HG02884 (cell line): Measurements from ENCODE around the gene GAB3.
"Not testable (repeated sequence)": the region's sequence is repeated elsewhere in the genome, so short reads cannot be mapped to it uniquely, and the experiment has no call there.

Experiments used
- ATAC-seq: cut with Tn5 transposase; IDR thresholded peaks from one replicate; pipeline ENCODE4 v1.9.1; 2021; ENCODE audit warnings: mild to moderate bottlenecking, moderate library complexity; ENCODE audit not compliant: unreplicated experiment

GAB3 gene

GRCh38 chrX:154658957-154659356 lies 91.9 kb downstream of the GAB3 start:
- ATAC-seq: no peak

DNA sequence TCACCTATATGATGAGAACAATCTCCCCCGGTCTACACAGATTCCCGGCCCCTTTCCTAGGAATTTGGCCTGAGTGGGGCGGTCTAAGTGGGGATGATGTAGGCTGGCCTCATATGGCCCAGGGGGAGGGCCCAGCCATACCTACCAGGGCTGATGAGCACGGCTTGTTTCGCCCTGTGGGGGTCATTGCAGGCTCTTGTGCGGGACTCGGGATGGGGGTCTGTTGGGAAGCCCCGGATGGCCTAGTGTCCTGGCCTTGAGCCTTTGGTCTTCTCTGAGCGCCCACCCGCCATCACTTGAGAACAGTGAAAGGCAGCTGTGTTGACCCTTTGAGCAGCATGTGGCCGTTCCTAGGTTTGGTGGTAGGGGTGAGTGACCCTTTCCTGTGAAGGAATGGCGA lies 92.7 kb downstream of the GAB3 start:
- ATAC-seq: no peak

GRCh38 chrX:154657226-154657805 lies 93.6 kb downstream of the GAB3 start:
- ATAC-seq: no peak

DNA sequence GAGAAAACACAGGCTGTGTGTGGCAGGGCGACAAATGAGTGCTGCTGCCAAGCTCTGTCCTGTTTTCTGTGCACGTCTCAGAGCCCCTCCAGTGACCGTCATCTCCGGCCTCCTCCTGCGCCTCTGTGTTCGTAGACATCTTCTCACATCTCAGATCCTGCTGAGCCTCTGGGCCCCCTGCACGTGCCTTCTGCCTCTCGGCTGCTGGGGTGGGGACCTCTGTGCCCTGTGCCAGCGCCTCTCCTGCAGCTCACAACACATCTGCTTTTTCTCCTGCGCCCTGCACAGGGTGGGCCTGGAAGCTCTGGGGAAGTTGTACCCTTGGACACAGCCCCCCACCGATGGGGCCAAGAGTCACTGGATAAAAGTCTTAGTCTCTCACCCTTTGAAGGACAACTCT lies 95.1 kb downstream of the GAB3 start:
- no peak for ATAC-seq

DNA sequence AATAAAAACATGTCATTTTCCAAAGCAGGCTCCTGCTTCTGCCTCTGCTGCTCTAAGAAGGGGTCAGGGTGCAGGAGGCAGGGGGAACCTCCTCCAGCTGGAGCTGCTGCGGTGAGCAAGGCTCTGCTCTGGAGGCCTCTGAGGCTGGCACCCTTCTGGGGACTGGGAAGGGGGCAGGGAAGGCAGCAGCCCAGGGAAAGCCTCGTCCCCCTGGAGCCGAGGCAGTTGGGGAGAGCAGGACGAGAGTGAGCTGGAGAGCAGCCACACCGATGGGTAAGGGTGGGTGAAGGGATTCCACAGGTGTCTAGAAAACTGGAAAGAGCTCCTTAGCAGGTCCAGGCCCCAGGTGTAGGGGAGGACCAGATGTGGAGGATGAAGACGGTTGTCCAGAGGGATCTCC lies 95.5 kb downstream of the GAB3 start:
- ATAC-seq: no peak

DNA sequence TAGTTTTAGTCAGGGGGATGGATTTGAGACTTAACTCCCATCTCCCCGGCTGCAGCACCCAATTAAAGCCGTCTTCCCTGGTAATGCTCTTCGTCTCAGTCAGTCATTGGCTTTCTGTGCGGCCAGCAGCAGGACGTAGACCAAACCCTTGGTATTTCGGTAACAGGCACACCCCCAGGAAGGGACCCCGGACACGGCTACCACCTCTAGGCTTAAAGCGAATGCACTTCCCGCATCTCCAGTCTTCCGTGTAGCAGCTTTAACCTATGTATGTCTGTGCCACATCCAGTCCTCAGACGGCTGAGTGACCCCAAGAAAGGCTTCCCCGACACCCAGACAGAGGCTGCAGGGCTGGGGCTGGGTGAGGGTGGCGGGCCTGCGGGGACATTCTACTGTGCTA lies 96.0 kb downstream of the GAB3 start:
- no peak for ATAC-seq

- no peak for ATAC-seq
Measured at GRCh38 chrX:154654372-154654771, 96.5 kb downstream of the GAB3 start.

DNA sequence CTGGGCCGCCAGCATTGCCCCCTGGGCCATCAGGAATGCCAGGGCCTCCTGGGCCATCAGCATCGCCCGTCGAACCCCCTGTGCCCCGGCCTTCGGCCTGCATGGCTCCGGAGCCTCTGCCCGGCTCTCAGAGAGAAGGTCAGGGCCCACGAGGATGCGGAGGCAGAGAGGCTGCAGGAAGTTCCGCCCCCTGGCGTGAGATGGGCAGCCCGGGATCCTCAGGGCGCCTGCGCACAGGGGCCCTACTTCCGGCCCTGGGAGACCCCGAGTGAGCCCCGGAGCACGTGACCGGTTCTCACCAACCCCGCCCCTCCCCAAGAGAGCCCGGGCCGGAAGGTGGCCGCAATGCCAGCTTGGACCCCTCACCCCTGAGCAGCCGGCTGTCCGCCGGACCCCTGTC lies 97.5 kb downstream of the GAB3 start, which contains the start of gene CTAG2:
Gene CTAG2 (minus strand): TSS at position 167 of the 400 bp plus-strand sequence. CDS start 64 bp downstream, at position 103.
- ATAC-seq: not testable (repeated sequence)

- no peak for ATAC-seq
Measured at GRCh38 chrX:154653048-154653401, 97.9 kb downstream of the GAB3 start.

DNA sequence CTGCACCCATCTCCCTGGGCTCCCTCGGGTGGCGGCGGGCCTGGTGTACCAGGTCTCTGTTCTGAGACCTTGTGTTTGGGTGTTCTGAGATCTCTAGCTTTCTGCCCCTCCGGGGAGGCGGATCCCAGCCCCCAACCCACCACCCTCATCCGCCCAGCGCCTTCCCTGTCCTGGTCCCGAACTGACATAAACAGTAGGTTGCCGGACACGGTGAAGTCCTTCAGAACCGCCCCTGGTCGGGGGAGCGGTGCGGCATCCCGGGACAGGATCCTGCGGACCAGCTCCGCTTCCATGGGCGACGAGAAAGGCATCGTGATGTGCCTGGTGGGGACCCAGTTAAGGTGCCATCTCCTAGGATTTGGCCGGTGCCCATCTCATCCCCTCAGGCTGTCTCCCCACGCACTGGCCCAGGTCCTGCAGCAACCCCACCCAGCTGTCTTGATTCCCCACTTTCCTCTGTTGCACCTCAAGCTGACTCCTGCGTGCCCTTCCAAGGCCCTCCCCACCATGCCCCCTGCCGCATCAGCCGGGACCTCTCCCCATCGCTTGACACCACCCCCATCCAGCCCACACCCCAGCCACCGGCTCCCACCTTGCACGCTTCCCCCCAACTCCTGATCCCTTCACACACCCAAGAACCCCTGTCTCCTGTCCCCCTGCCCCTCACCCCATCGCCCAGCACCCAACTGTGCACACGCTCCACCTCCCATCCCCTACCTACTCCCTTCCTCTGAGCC lies 98.4 kb downstream of the GAB3 start:
- ATAC-seq: no peak

DNA sequence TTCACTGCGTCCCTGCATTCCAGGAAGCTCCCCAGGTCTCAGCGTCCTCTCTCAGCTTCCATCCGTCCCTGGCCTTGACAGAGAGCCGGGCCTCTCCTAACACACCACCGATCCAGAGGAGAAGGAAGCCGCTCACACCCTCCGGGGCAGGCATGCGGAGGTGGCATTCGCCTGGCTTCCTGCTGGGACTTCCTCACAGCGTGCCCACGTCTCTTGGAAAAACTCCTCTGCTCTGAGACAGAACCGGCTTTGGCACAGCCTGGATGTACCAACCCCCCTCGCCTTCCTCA lies 100.7 kb downstream of the GAB3 start:
- no peak for ATAC-seq

DNA sequence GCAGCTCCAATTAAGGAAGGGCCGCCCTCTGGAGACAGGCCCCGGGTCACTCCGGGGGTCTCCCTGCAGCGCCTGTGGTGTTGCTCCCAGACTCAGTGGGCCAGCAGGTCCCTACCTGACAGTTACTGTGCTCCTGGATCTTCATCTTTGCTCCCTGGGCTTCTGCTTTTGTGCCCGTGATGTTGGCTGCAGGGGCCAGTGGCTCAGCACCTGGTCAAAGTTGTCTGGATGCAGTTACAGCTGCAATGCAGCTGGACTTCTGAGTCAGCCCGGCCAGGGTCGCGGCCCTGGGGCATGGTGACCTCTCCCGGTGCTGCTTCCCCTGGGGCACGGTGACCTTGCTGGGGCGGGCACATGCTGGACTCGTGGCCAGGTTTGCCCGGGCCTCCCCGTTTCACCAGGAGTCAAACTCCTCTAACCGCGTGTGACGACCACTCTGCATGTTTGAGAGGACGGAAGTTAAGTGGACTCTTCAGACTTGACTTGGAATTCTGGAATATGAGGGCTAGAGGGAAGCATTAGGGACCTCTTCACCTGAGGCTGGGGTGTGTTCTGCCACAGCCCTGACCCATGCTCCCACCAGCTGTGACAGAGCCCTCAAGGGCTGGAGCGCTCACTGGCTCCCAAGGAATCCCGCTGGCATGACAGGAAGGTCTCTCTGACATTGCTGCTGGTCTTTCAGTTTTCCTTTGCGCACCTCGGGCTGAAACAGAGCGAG lies 101.2 kb downstream of the GAB3 start:
- ATAC-seq: no peak

DNA sequence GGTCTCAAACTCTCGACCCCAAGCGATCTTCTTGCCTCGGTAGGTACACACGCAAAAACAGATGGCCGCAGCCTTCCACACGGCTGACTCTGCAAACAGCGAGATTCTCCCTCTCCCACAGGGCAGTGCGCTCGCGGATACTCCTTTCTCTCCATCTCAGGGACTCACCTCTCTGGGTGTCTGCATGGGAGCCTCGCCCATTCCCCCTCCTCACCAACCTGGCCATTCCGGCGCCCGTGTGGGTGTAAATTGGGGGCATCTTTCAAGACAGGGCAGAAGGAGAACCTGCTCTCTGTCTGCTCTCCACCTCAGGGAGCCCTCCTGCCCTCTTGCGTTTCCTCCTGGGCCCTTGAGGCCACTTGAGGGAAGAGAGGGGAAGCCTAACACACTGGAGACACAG lies 101.9 kb downstream of the GAB3 start:
- no peak for ATAC-seq

- ATAC-seq: not testable (repeated sequence)
Measured at GRCh38 chrX:154645745-154646378, 105.0 kb downstream of the GAB3 start.

DNA sequence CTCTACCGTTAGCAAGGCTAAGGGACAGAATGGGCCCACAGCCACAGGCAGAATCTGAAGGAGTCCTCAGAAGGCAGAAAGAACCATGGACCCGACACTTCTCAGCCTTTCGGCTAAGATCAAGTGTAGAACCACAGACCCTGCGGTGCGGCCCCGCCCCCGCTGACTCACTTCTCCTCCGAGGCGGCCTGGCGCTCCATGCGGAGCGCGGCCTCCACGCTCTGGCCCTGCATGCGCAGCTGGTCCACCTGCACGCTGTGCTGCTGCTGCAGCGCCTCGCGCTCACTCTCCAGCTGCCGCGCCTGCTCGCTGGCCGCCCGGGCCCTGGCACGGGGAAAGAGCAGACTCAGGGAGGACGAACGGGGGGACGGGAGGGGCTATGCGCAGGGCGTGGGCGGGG lies 107.2 kb downstream of the GAB3 start:
- not testable (repeated sequence) for ATAC-seq

GRCh38 chrX:154641740-154642139 lies 109.1 kb downstream of the GAB3 start:
- ATAC-seq: not testable (repeated sequence)

- not testable (repeated sequence) for ATAC-seq
Measured at GRCh38 chrX:154633661-154634060, 117.2 kb downstream of the GAB3 start.

- not testable (repeated sequence) for ATAC-seq
Measured at GRCh38 chrX:154630949-154631348, 119.9 kb downstream of the GAB3 start.

- ATAC-seq: not testable (repeated sequence)
Measured at GRCh38 chrX:154628960-154629359, 121.9 kb downstream of the GAB3 start.
